H1 (cell line): ENCODE data around the gene PI4K2A. TPM values are rescaled to one million over a fixed set of nuclear protein-coding genes. Genes with fewer than 3 reads are reported as not detected.
"Not testable (repeated sequence)": the region's sequence is repeated elsewhere in the genome, so short reads cannot be mapped to it uniquely, and the experiment has no call there.

Source experiments
- CTCF ChIA-PET: fragments of 300-600 bp; sonication (Branson Sonifier 250); formaldehyde crosslinking; loops from one replicate; lab custom pipeline; 2021; ENCODE audit not compliant: partially characterized antibody; lab: Charles Lee
- POLR2A ChIA-PET: fragments of 300-600 bp; sonication (Branson Sonifier 250); formaldehyde crosslinking; loops from one replicate; lab custom pipeline; 2021; ENCODE audit warnings: inconsistent platforms; ENCODE audit not compliant: partially characterized antibody; lab: Charles Lee
- DNase-seq, 2 experiments: peaks; one replicate each; pipeline versions ENCODE4 v3.0.0 to v3.0.0-alpha.2; 2010 to 2022; ENCODE audit warnings: low spot score in 2 of 2, low read depth in 1 of 2, mixed read lengths in 1 of 2
- FAIRE-seq: peaks from 2 replicates; lab custom pipeline; 2011; peaks lifted over from hg19 to GRCh38; lab: Jason Lieb, UNC
- H2AFZ ChIP-seq: 2 replicates; pipeline ENCODE4 v1.8.1; 2012; ENCODE audit warnings: low read length, inconsistent platforms
- H2AK5ac ChIP-seq: 2 replicates; pipeline ENCODE4 v1.6.1; 2013; ENCODE audit warnings: low read depth, low read length
- H2BK120ac ChIP-seq: replicated peaks from 2 replicates; pipeline ENCODE3; 2013; ENCODE audit warnings: low read depth, low read length, inconsistent platforms
- H2BK12ac ChIP-seq: 2 replicates; pipeline ENCODE4 v1.6.1; 2013; ENCODE audit warnings: low read depth, low read length
- H2BK15ac ChIP-seq: 2 replicates; pipeline ENCODE4 v1.6.1; 2013; ENCODE audit warnings: low read length
- H2BK20ac ChIP-seq: 2 replicates; pipeline ENCODE4 v1.6.1; 2013; ENCODE audit warnings: low read length
- H2BK5ac ChIP-seq: 2 replicates; pipeline ENCODE4 v1.6.1; 2013; ENCODE audit warnings: low read depth, low read length
- H3K14ac ChIP-seq: 2 replicates; pipeline ENCODE4 v1.6.1; 2013; ENCODE audit warnings: inconsistent platforms; ENCODE audit not compliant: insufficient read length
- H3K18ac ChIP-seq: 2 replicates; pipeline ENCODE4 v1.6.1; 2013; ENCODE audit warnings: low read length; ENCODE audit errors: extremely low read depth
- H3K23ac ChIP-seq: 2 replicates; pipeline ENCODE4 v1.6.1; 2013; ENCODE audit warnings: inconsistent platforms; ENCODE audit not compliant: insufficient read length
- H3K23me2 ChIP-seq: 2 replicates; pipeline ENCODE4 v1.6.1; 2013; ENCODE audit warnings: low read depth, low read length
- H3K27ac ChIP-seq: 2 replicates; pipeline ENCODE4 v1.6.1; 2011; ENCODE audit warnings: low read depth, low read length, inconsistent platforms
- H3K27me3 ChIP-seq, 4 experiments: replicated peaks in 1 of 4; 1 replicate in 1 of 4; 2 replicates in 3 of 4; pipeline versions ENCODE4 v1.6.1 to v1.8.1; 2011 to 2013; ENCODE audit warnings: low read length in 3 of 4, mild to moderate bottlenecking in 3 of 4, inconsistent platforms in 2 of 4, mixed read lengths in 2 of 4, moderate library complexity in 1 of 4; ENCODE audit not compliant: control insufficient read depth in 3 of 4, insufficient read depth in 3 of 4; ENCODE audit errors: extremely low read depth in 1 of 4
- H3K36me3 ChIP-seq, 4 experiments: 2 replicates each; pipeline versions ENCODE4 v1.6.1 to v1.8.1; 2011 to 2013; ENCODE audit warnings: mild to moderate bottlenecking in 4 of 4, low read length in 3 of 4, moderate library complexity in 2 of 4, control low read depth in 1 of 4, inconsistent platforms in 1 of 4; ENCODE audit not compliant: insufficient read depth in 4 of 4, control insufficient read depth in 2 of 4
- H3K4ac ChIP-seq: replicated peaks from 2 replicates; pipeline ENCODE3; 2013; ENCODE audit warnings: low read length, low read depth, mixed read lengths, inconsistent platforms; ENCODE audit not compliant: insufficient read length
- H3K4me1 ChIP-seq, 4 experiments: replicated peaks in 1 of 4; 1 replicate in 1 of 4; 2 replicates in 3 of 4; pipeline versions ENCODE4 v1.6.1 to v1.8.1; 2011 to 2013; ENCODE audit warnings: low read length in 3 of 4, inconsistent platforms in 2 of 4, mixed read lengths in 1 of 4; ENCODE audit not compliant: insufficient read depth in 4 of 4, control insufficient read depth in 3 of 4
- H3K4me2 ChIP-seq, 2 experiments: 2 replicates each; pipeline versions ENCODE4 v1.6.1 to v1.8.1; 2011 to 2013; ENCODE audit warnings: low read depth in 2 of 2, low read length in 2 of 2, control low read depth in 1 of 2, inconsistent platforms in 1 of 2, mild to moderate bottlenecking in 1 of 2; ENCODE audit not compliant: insufficient read depth in 1 of 2
- H3K4me3 ChIP-seq, 4 experiments: fragments of 200-600, 300-600 bp in 1 of 4; sonication (generic), shearing (Covaris generic), sonication (Bioruptor Twin) in 1 of 4; 2 replicates each; pipeline versions ENCODE4 v1.5.1 to v1.8.1; 2011 to 2016; ENCODE audit warnings: low read length in 4 of 4, low read depth in 3 of 4, control low read depth in 2 of 4, inconsistent platforms in 2 of 4, mild to moderate bottlenecking in 2 of 4, mixed read lengths in 1 of 4, moderate library complexity in 1 of 4; ENCODE audit not compliant: insufficient read depth in 2 of 4; ENCODE audit errors: extremely low read depth in 1 of 4
- H3K56ac ChIP-seq: replicated peaks from 2 replicates; pipeline ENCODE3; 2013; ENCODE audit warnings: low read depth, mild to moderate bottlenecking, mixed read lengths, low read length, inconsistent platforms; ENCODE audit not compliant: insufficient read length
- H3K79me1 ChIP-seq: 2 replicates; pipeline ENCODE4 v1.6.1; 2013; ENCODE audit warnings: low read depth, low read length, control low read depth
- H3K79me2 ChIP-seq, 2 experiments: 2 replicates each; pipeline versions ENCODE4 v1.6.1 to v1.8.1; 2012 to 2013; ENCODE audit warnings: low read length in 2 of 2, mild to moderate bottlenecking in 2 of 2, inconsistent platforms in 1 of 2; ENCODE audit not compliant: insufficient read depth in 2 of 2, control insufficient read depth in 1 of 2
- H3K9ac ChIP-seq, 4 experiments: replicated peaks in 1 of 4; 1 replicate in 1 of 4; 2 replicates in 3 of 4; pipeline versions ENCODE4 v1.6.1 to v1.8.1; 2011 to 2013; ENCODE audit warnings: low read depth in 3 of 4, low read length in 3 of 4, control low read depth in 2 of 4, mild to moderate bottlenecking in 2 of 4, moderate library complexity in 2 of 4, inconsistent platforms in 1 of 4; ENCODE audit errors: extremely low read depth in 1 of 4
- H3K9me3 ChIP-seq, 2 experiments: 2 replicates each; pipeline versions ENCODE4 v1.6.1 to v1.8.1; 2012 to 2013; ENCODE audit warnings: mild to moderate bottlenecking in 2 of 2, moderate library complexity in 2 of 2, control low read depth in 1 of 2, inconsistent platforms in 1 of 2, low read depth in 1 of 2, low read length in 1 of 2, mixed read lengths in 1 of 2; ENCODE audit not compliant: insufficient read depth in 2 of 2
- H4K20me1 ChIP-seq, 2 experiments: replicated peaks in 1 of 2; 2 replicates each; pipeline versions ENCODE3 to v1.8.1; 2011 to 2013; ENCODE audit warnings: inconsistent platforms in 2 of 2, low read length in 2 of 2, mild to moderate bottlenecking in 1 of 2; ENCODE audit not compliant: insufficient read depth in 2 of 2, control insufficient read depth in 1 of 2
- H4K5ac ChIP-seq: 2 replicates; pipeline ENCODE4 v1.6.1; 2013; ENCODE audit warnings: low read length, low read depth, mixed read lengths, inconsistent platforms; ENCODE audit not compliant: insufficient read length
- H4K8ac ChIP-seq: 2 replicates; pipeline ENCODE4 v1.8.0; 2013; ENCODE audit warnings: mild to moderate bottlenecking, moderate library complexity, low read length, inconsistent platforms; ENCODE audit not compliant: insufficient read depth; ENCODE audit errors: extremely low read depth
- H4K91ac ChIP-seq: replicated peaks from 2 replicates; pipeline ENCODE3; 2013; ENCODE audit warnings: low read length, mixed read lengths, inconsistent platforms; ENCODE audit not compliant: insufficient read length
- SIN3A ChIP-seq, 2 experiments: IDR thresholded peaks in 1 of 2; conservative IDR thresholded peaks in 1 of 2; 2 replicates each; pipeline ENCODE4 v1.6.1; 2011 to 2012; ENCODE audit warnings: low read length in 2 of 2, improper control_type of control experiment in 1 of 2, low read depth in 1 of 2, mild to moderate bottlenecking in 1 of 2
- WGBS, 2 experiments: shearing (Covaris generic) in 1 of 2; methylation state at CpG; one replicate each; pipeline versions ENCODE4 v1.1.6 to v1.1.7; 2013 to 2015; ENCODE audit warnings: low lambda C conversion rate in 2 of 2, mixed read lengths in 2 of 2, inconsistent platforms in 1 of 2, low coverage in 1 of 2, missing lambda C conversion rate in 1 of 2; ENCODE audit not compliant: insufficient replicate concordance in 2 of 2, insufficient coverage in 1 of 2, insufficient read length in 1 of 2; ENCODE audit errors: extremely low coverage in 1 of 2, missing lambda C conversion rate in 1 of 2; 5-methylcytosine and 5-hydroxymethylcytosine counted together
- polyA plus RNA-seq, 7 experiments: library from polyadenylated mRNA; depleted of rRNA in 3 of 7; stranded (reverse) in 5 of 7; unstranded in 2 of 7; fragments of >200 nt in 5 of 7; fragments of 200-250 nt in 2 of 7; gene quantifications; 1 replicate in 5 of 7; 2 replicates in 1 of 7; 4 replicates in 1 of 7; pipeline versions ENCODE4 v1.2.1 to v1.2.3, GENCODE V29; 2011 to 2013; ENCODE audit warnings: missing spikeins in 2 of 7, mixed read lengths in 2 of 7
- total RNA-seq: library from RNA; stranded (reverse); fragmentation: NEBNext Ultra II Directional; extraction: Animal tissue kit (Norgen Biotek cat#: 25700); gene quantifications from 2 replicates; pipeline ENCODE4 v1.2.1, GENCODE V29; 2021

Gene PI4K2A
- total and polyA plus RNA-seq, 2 of the 8 experiments (the other 6 are each of a cell fraction or from before 2014, with no cell fraction given) = 20.7 to 21.9 TPM

GRCh38 chr10:97640868-97641811 is 669 bp downstream of the PI4K2A start (continued):
- TF ChIP-seq SIN3A (conservative IDR thresholded peaks at IDR 0.05 in 1 of 2, IDR thresholded peaks at IDR 0.05 in 1 of 2; ENCODE audit: low read depth in 1 of 2, low read length in 2 of 2) = no peak

- H2AFZ ChIP-seq, H3K18ac ChIP-seq, H2BK12ac ChIP-seq, H3K27me3 ChIP-seq, H3K23ac ChIP-seq, H4K8ac ChIP-seq, H3K9me3 ChIP-seq, H2AK5ac ChIP-seq, H2BK15ac ChIP-seq, H3K79me1 ChIP-seq, DNase-seq, H3K4me2 ChIP-seq, H4K5ac ChIP-seq, H3K23me2 ChIP-seq, H3K9ac ChIP-seq, POLR2A ChIA-PET, FAIRE-seq, H3K27ac ChIP-seq, H3K4me1 ChIP-seq, H3K4ac ChIP-seq, H3K56ac ChIP-seq, H3K4me3 ChIP-seq, H4K91ac ChIP-seq, H2BK120ac ChIP-seq, H2BK20ac ChIP-seq, H3K14ac ChIP-seq, H2BK5ac ChIP-seq: not testable (repeated sequence)
- peaks cover 0 to 49% of the 10 kb centered on the region in 2 experiments; a peak in 2 of 4 replicates for H3K79me2 ChIP-seq
- 88 to 90% methylated on average over 1 to 12 of the region's 13 CpGs for WGBS, 2 experiments
- peaks cover 0 to 14% (median 9%) of the 10 kb centered on the region in 4 experiments; a peak in 6 of 8 replicates for H3K36me3 ChIP-seq
- H4K20me1 ChIP-seq = peaks cover 0 to 10% of the 10 kb centered on the region in 2 experiments
- CTCF ChIA-PET = interaction anchor here (0.6 to 0.8 kb wide), 3 partner anchors 57 to 70 kb away, joined by 3 read pairs; partner anchors contain the start of gene ANKRD2
These were observed 2.1 kb downstream of the PI4K2A start for GRCh38 chr10:97642471-97643159.
